PC-9 (cell line): Measurements from ENCODE around the gene PARP4.
"Not testable (repeated sequence)": the region's sequence is repeated elsewhere in the genome, so short reads cannot be mapped to it uniquely, and the experiment has no call there.

ENCODE experiments used
- EZH2 ChIP-seq: fragments of 200-600 bp; sonication (generic); IDR thresholded peaks from 2 replicates; pipeline ENCODE4 v1.8.0; 2017; ENCODE audit warnings: antibody characterized with exemption, low read depth
- TF ChIP-seq, protein P1 (sequence below): fragments of 200-600 bp; sonication (generic); conservative IDR thresholded peaks from 2 replicates; pipeline ENCODE4 v1.6.1; 2017; ENCODE audit warnings: mixed run types, antibody characterized with exemption, mild to moderate bottlenecking, moderate library complexity

- TF ChIP-seq, protein P1, sequence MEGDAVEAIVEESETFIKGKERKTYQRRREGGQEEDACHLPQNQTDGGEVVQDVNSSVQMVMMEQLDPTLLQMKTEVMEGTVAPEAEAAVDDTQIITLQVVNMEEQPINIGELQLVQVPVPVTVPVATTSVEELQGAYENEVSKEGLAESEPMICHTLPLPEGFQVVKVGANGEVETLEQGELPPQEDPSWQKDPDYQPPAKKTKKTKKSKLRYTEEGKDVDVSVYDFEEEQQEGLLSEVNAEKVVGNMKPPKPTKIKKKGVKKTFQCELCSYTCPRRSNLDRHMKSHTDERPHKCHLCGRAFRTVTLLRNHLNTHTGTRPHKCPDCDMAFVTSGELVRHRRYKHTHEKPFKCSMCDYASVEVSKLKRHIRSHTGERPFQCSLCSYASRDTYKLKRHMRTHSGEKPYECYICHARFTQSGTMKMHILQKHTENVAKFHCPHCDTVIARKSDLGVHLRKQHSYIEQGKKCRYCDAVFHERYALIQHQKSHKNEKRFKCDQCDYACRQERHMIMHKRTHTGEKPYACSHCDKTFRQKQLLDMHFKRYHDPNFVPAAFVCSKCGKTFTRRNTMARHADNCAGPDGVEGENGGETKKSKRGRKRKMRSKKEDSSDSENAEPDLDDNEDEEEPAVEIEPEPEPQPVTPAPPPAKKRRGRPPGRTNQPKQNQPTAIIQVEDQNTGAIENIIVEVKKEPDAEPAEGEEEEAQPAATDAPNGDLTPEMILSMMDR = not testable (repeated sequence)
- not testable (repeated sequence) for TF ChIP-seq EZH2
Measured at GRCh38 chr13:24371273-24371672, 141.3 kb downstream of the PARP4 start.
